ENCODE results near the gene RASGEF1C. TPM values are rescaled to one million over a fixed set of nuclear protein-coding genes. Genes with fewer than 3 reads are reported as not detected.

The RASGEF1C gene
- total RNA-seq, 1 donor from 2014 or later: 0.13 TPM

DNA sequence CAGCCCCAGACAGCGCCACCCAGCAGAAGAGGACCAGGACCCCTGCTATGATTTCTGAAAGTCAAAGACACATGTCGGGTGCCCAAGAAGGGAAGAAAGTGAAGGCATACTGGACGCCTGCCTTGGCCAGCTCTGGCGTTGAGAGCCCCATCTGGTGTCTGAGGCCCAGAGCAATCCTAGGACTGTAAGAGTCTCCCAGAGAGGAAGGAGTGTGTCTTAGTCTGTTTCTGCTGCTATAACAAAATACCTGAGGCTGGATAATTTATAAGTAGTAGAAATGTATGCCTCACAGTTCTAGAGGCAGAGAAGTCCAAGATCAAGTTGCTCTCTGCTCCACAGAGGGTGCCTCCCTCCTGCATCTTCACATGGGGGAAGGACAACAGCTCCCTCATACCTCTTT is 10.8 kb downstream of the RASGEF1C start:
- no peak for DNase-seq (ENCODE audit: low read depth)
- TF ChIP-seq, protein P1, sequence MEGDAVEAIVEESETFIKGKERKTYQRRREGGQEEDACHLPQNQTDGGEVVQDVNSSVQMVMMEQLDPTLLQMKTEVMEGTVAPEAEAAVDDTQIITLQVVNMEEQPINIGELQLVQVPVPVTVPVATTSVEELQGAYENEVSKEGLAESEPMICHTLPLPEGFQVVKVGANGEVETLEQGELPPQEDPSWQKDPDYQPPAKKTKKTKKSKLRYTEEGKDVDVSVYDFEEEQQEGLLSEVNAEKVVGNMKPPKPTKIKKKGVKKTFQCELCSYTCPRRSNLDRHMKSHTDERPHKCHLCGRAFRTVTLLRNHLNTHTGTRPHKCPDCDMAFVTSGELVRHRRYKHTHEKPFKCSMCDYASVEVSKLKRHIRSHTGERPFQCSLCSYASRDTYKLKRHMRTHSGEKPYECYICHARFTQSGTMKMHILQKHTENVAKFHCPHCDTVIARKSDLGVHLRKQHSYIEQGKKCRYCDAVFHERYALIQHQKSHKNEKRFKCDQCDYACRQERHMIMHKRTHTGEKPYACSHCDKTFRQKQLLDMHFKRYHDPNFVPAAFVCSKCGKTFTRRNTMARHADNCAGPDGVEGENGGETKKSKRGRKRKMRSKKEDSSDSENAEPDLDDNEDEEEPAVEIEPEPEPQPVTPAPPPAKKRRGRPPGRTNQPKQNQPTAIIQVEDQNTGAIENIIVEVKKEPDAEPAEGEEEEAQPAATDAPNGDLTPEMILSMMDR (IDR thresholded peaks at IDR 0.05; ENCODE audit: insufficient read depth, low read length, poor library complexity, severe bottlenecking): no peak
- Histone ChIP-seq H3K4me3 (ENCODE audit: low read depth, low read length) (no peak overlapping the region), H3K27me3 (ENCODE audit: control insufficient read depth, insufficient read depth, low read length) (no peaks in the 10 kb centered on the region), H3K36me3 (ENCODE audit: control insufficient read depth, insufficient read depth, low read length) (no peaks in the 10 kb centered on the region)

DNA sequence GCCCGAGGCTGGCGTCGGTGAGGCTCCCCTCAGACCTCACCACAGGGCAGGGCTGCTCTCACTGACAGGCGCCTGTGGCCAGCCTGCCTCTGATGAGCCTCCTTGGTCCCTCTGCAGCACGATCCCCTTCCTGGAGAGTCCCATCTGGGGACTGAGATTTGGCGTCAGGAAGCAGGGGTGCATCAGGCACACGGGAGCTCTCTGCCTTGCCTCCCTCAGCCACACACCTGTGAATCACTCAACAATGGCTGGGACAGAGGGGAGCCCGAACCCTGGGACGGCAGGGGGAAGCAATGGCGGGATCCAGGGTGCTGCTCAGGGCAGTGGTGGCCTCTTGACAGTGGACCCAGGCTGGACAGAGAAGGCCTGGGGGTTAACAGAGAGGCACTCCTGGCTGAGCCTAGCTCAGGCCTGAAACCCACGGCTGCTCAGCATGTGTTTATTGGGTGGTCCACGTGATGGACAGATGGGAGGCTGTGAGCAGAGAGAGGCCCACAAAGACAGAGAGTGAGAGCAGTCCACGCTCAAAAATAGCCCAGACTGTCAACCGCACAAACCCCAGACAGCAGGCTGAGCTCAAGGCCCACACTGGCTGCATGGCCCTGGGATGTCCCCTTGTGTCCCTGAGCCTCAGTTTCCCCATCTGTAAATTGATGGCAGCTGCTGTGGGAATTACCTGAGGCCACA is 11.9 kb downstream of the RASGEF1C start:
- DNase-seq (ENCODE audit: low read depth): no peak
- TF ChIP-seq, protein P1 (IDR thresholded peaks at IDR 0.05; ENCODE audit: insufficient read depth, low read length, poor library complexity, severe bottlenecking): no peak
- H3K36me3 ChIP-seq (ENCODE audit: control insufficient read depth, insufficient read depth, low read length): no peaks in the 10 kb centered on the region
- no peaks in the 10 kb centered on the region for H3K27me3 ChIP-seq (ENCODE audit: control insufficient read depth, insufficient read depth, low read length)
- H3K4me3 ChIP-seq (ENCODE audit: low read depth, low read length): no peak overlapping the region

- TF ChIP-seq, protein P1 (IDR thresholded peaks at IDR 0.05; ENCODE audit: insufficient read depth, low read length, poor library complexity, severe bottlenecking): no peak
- Histone ChIP-seq H3K4me3 (ENCODE audit: low read depth, low read length) (no peak overlapping the region), H3K27me3 (ENCODE audit: control insufficient read depth, insufficient read depth, low read length) (no peaks in the 10 kb centered on the region), H3K36me3 (ENCODE audit: control insufficient read depth, insufficient read depth, low read length) (no peaks in the 10 kb centered on the region)
- no peak for DNase-seq (ENCODE audit: low read depth)
Measured at GRCh38 chr5:180194410-180195345, 14.3 kb downstream of the RASGEF1C start.

GRCh38 chr5:180193749-180194375 is 15.1 kb downstream of the RASGEF1C start:
- Histone ChIP-seq H3K36me3 (ENCODE audit: control insufficient read depth, insufficient read depth, low read length) (no peaks in the 10 kb centered on the region), H3K27me3 (ENCODE audit: control insufficient read depth, insufficient read depth, low read length) (no peaks in the 10 kb centered on the region), H3K4me3 (ENCODE audit: low read depth, low read length) (no peak overlapping the region)
- TF ChIP-seq, protein P1 (IDR thresholded peaks at IDR 0.05; ENCODE audit: insufficient read depth, low read length, poor library complexity, severe bottlenecking): no peak
- DNase-seq (ENCODE audit: low read depth): no peak

GRCh38 chr5:180191716-180192115 is 17.3 kb downstream of the RASGEF1C start:
- no peaks in the 10 kb centered on the region for H3K27me3 ChIP-seq (ENCODE audit: control insufficient read depth, insufficient read depth, low read length)
- no peak overlapping the region for H3K4me3 ChIP-seq (ENCODE audit: low read depth, low read length)
- no peaks in the 10 kb centered on the region for H3K36me3 ChIP-seq (ENCODE audit: control insufficient read depth, insufficient read depth, low read length)
- DNase-seq (ENCODE audit: low read depth): no peak
- TF ChIP-seq, protein P1 (IDR thresholded peaks at IDR 0.05; ENCODE audit: insufficient read depth, low read length, poor library complexity, severe bottlenecking): no peak

Data from kidney epithelial cell (primary cell).